IPS-18a (cell line): ENCODE results near the gene NEMP2.
"Not testable (repeated sequence)": the region's sequence is repeated elsewhere in the genome, so short reads cannot be mapped to it uniquely, and the experiment has no call there.

Source experiments
- H3K27ac ChIP-seq: one replicate; pipeline ENCODE4 v1.5.1; 2013; ENCODE audit warnings: low read length
- H3K27me3 ChIP-seq: one replicate; pipeline ENCODE4 v1.6.1; 2013; ENCODE audit warnings: mild to moderate bottlenecking, low read length; ENCODE audit not compliant: control insufficient read depth, insufficient read depth
- H3K36me3 ChIP-seq: one replicate; pipeline ENCODE4 v1.6.1; 2013; ENCODE audit warnings: low read depth, low read length; ENCODE audit not compliant: control insufficient read depth
- H3K4me1 ChIP-seq: one replicate; pipeline ENCODE4 v1.6.1; 2013; ENCODE audit warnings: low read depth, low read length; ENCODE audit not compliant: control insufficient read depth
- H3K4me3 ChIP-seq: one replicate; pipeline ENCODE4 v1.5.1; 2013; ENCODE audit warnings: low read length
- H3K9ac ChIP-seq: one replicate; pipeline ENCODE4 v1.6.1; 2013; ENCODE audit warnings: mild to moderate bottlenecking, low read length, moderate library complexity
- H3K9me3 ChIP-seq: one replicate; pipeline ENCODE4 v1.6.1; 2013; ENCODE audit warnings: low read depth, low read length; ENCODE audit not compliant: control insufficient read depth

NEMP2 gene

DNA sequence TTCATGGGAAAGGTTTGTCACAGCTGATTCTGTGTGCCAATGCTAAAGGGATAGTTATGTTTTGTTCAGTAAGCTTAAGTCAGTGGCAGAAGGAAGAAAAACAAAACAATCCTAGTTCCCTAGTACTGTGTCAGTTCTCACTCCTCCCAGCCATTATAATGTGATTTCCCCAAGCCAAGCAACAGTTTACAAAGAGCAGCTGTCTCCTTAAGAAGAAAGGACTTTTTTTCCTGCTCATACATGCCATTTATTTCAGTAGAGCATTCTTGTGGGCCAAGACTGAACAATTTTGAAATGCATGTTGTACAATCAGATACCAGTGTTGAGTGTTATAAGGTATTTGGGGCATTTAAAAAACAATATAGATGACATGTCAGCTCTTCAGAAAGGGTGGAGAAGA lies 52.1 kb downstream of the NEMP2 start:
- H3K4me3 ChIP-seq, result no peak overlapping the region
- no peak overlapping the region for H3K27ac ChIP-seq
- no peaks in the 10 kb centered on the region for H3K9me3 ChIP-seq
- no peaks in the 10 kb centered on the region for H3K36me3 ChIP-seq
- H3K4me1 ChIP-seq, result no peaks in the 10 kb centered on the region
- no peak overlapping the region for H3K9ac ChIP-seq
- H3K27me3 ChIP-seq, result no peaks in the 10 kb centered on the region

DNA sequence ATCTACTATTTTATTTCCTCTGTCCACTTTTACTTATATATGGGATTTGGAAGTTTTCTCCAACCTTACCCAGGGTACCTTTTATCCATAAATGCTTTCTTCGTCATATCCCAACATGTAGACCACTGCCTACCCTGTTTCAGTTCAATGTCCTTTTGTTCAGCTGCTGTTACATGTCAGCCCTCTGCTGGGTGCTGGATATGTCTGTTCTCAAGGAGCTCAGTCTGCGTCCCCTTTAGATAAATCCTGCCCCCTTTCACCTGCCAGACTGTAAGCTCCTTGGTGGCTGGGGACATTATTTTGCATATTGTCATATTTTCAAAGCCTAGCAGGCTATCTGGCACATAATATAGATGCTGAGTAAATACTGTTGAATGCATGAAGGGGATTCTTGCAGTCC lies 53.2 kb downstream of the NEMP2 start:
- Histone ChIP-seq H3K9ac (no peak overlapping the region), H3K4me3 (no peak overlapping the region), H3K27me3 (no peaks in the 10 kb centered on the region), H3K9me3 (no peaks in the 10 kb centered on the region), H3K36me3 (no peaks in the 10 kb centered on the region), H3K27ac (no peak overlapping the region), H3K4me1 (no peaks in the 10 kb centered on the region)

DNA sequence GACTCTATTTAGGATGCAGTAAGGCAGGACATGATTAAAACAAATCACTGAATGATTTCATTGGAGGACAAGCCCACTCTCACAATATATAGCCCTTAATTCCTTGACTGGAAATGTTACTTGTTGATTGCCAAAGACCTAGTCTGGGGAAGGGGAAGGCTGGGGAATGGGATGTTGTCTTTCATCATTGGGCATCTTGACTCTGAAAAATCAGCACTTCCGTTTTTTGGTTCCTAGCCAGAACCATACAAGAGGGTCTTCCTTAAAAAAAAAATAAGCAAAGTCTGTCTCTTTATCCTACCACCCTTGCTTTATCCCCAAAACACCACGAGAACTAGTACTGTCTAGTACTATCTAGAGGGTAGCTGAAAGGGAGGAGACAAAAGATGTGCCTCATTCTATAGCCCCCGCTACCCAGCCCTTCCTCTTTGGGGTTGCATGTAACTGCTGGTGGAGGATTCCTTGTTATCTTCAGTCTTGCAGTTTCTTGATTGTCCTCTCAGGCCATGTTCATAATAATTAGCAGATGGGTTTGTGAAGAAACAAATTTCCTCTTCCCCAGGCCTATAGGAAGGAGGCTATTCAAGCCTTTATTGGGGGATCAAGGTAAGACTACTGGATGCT lies 55.8 kb downstream of the NEMP2 start:
- H3K9me3 ChIP-seq, result no peaks in the 10 kb centered on the region
- H3K9ac ChIP-seq, result no peak overlapping the region
- H3K27me3 ChIP-seq, result no peaks in the 10 kb centered on the region
- H3K4me1 ChIP-seq, result no peaks in the 10 kb centered on the region
- H3K4me3 ChIP-seq, result no peak overlapping the region
- no peaks in the 10 kb centered on the region for H3K36me3 ChIP-seq
- no peak overlapping the region for H3K27ac ChIP-seq

DNA sequence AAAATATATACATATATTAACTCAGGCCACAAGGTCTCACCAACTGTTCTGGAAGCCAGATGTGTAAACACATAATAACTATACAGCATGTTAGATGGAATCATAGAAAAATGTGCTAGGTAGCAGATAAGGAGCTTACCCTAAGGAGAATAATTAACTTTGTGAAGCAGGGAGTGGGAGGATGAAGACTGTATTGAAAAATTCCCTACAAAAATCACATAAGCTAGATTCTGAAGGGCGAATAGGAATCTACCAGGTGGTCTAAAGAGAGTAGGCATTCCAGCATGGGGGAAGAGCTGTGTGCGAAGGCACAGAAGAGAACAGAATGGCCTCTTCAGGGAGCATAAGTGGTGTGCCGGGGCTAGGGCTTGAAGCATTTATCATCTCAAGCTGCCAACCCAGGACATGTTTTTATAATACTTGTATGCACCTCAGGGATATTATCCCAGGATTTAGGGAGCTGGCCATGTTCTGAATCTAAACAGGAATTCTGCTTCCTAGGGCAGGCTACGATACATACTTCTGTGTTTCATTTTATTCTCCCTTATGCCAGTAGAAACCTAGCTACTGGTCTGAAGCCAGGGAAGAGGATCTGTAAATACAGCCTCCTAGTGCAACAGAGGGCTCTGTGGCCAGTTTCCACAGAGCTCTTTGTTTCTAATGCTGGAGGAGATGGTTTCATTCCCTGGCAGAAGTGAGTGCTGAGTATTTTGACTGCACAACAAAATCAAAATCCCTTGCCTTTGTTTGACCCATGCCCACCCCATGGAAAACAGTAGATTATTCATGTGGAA lies 56.7 kb downstream of the NEMP2 start:
- Histone ChIP-seq H3K9ac (no peak overlapping the region), H3K4me3 (no peak overlapping the region), H3K27me3 (no peaks in the 10 kb centered on the region), H3K36me3 (no peaks in the 10 kb centered on the region), H3K9me3 (no peaks in the 10 kb centered on the region), H3K27ac (no peak overlapping the region), H3K4me1 (no peaks in the 10 kb centered on the region)

DNA sequence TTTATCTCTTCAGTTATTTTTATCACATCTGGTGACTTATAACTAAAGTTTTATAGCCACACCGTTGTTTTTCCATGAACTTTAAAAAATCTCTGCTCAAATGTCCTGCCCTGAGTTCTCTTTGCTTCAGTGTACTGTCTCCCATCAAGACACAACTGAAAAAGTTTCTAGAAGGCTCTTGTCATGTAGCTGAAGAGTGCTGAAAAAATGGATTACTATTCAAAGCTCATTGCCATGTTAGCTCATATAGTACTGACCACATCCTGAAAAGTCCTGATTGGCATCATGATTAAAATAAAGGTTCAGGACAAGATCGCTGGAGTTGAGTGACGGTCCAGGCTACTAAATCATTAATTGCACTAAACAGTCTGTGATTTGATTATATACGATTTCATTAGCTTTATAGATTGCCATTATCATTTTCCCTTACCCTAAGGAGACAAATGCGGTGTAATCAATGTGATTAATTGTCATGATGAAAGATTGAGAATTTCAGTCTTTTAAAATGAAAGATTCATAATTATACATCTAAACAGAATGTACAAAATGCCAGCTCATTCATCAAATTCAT lies 64.2 kb downstream of the NEMP2 start:
- H3K36me3 ChIP-seq, result no peaks in the 10 kb centered on the region
- no peak overlapping the region for H3K27ac ChIP-seq
- no peaks in the 10 kb centered on the region for H3K4me1 ChIP-seq
- no peak overlapping the region for H3K4me3 ChIP-seq
- no peaks in the 10 kb centered on the region for H3K9me3 ChIP-seq
- no peak overlapping the region for H3K9ac ChIP-seq
- H3K27me3 ChIP-seq, result no peaks in the 10 kb centered on the region

DNA sequence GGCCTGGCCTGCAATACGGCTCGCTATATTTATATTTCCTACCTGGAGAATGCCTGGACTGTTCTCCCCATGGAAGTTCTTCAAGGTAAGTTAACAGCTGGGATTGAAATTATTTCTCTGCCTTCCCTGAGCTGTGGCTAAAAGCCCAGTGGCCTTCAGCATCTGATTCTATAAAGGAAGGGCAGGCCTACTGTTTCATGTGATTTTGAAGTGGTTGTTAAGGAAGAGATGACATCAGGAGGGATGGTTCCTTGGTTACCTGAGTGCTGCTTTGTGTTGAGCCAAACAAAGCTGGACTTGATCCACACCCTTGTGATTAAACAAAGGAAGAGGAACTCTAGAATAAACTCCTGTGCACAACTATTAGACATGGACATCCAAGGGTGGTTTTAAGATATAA lies 64.8 kb downstream of the NEMP2 start:
- H3K4me1 ChIP-seq, result no peaks in the 10 kb centered on the region
- no peaks in the 10 kb centered on the region for H3K9me3 ChIP-seq
- no peak overlapping the region for H3K9ac ChIP-seq
- H3K27me3 ChIP-seq, result no peaks in the 10 kb centered on the region
- no peak overlapping the region for H3K4me3 ChIP-seq
- H3K27ac ChIP-seq, result no peak overlapping the region
- no peaks in the 10 kb centered on the region for H3K36me3 ChIP-seq

DNA sequence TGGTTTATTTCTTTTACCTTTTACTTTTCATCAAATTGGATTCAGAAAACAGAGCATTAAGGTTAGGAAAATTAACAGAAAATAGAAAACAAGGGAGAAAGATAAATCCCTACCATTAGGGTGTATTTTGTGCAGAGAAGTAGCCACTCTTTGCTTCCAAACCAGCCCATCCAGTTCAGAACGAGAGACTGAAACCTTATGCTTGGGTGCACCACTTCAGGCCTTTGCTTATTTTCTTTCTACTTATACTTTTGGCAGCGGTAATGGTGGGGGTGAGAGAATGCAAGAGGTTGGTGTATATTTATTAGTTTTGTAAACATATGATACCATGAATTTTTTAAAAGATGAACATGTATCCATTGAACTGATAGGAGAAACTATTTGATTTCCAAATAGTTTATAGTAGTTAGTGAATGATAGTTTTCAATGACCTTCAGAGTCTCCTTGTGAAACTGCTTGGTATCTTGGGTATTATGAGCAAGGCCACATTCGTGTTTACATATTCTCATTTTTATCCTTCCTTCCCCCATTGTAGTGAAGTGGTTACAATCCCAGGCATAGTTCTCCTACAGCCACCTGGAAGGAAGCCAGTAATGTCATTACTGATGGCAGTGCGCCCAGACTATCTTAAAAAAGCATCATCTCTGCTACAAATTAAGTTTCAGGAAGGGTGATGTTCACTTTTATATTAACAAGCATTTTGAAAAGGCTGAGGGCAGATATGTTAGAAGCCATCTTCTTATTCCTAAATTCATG lies 65.5 kb downstream of the NEMP2 start:
- Histone ChIP-seq H3K27ac (no peak overlapping the region), H3K9ac (no peak overlapping the region), H3K9me3 (no peaks in the 10 kb centered on the region), H3K27me3 (no peaks in the 10 kb centered on the region), H3K36me3 (no peaks in the 10 kb centered on the region), H3K4me1 (no peaks in the 10 kb centered on the region), H3K4me3 (no peak overlapping the region)

DNA sequence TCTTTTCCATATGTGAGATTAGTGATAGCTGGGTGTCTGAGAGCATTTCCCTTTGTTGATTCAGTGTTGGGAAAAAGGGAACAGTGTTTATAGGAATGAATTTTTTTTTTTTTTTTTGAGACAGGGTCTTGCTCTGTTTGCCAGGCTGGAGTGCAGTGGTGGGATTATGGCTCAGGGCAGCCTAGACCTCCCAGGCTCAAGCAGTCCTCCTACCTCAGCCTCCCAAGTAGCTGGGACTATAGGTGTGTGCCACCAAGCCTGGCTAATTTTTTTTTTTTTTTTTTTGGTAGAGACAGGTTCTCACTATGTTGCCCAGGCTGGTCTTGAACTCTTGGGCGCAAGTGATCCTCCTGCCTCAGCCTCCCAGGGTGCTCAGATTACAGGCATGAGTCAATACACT lies 66.2 kb downstream of the NEMP2 start:
- not testable (repeated sequence) for H3K36me3 ChIP-seq, H3K27me3 ChIP-seq, H3K9ac ChIP-seq, H3K4me3 ChIP-seq, H3K4me1 ChIP-seq, H3K27ac ChIP-seq, H3K9me3 ChIP-seq

DNA sequence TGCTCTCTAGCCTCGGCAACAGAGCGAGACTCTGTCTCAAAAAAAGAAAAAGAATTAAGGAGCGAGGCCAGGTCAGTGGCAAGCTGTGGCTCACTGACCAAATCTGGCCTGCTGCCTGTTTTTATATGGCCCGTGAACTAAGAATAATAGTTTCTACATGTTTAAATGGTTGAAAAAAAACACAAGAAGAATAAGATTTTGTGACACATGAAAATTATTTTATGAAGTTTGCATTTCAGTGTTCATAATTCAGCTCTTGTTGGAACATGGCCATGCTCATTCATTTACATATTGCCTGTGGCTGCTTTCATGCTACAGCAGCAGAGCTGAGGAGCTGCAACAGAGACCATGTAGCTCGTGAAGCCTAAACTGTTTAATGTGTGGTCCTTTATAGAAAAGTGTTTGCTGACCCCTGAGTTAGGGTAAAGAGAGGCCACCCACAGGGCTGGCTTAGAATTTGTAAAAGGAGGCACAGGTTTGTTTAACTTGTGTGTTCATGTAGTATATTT lies 66.9 kb downstream of the NEMP2 start:
- Histone ChIP-seq H3K4me3 (no peak overlapping the region), H3K27me3 (no peaks in the 10 kb centered on the region), H3K36me3 (no peaks in the 10 kb centered on the region), H3K9ac (no peak overlapping the region), H3K9me3 (no peaks in the 10 kb centered on the region), H3K27ac (no peak overlapping the region), H3K4me1 (no peaks in the 10 kb centered on the region)

DNA sequence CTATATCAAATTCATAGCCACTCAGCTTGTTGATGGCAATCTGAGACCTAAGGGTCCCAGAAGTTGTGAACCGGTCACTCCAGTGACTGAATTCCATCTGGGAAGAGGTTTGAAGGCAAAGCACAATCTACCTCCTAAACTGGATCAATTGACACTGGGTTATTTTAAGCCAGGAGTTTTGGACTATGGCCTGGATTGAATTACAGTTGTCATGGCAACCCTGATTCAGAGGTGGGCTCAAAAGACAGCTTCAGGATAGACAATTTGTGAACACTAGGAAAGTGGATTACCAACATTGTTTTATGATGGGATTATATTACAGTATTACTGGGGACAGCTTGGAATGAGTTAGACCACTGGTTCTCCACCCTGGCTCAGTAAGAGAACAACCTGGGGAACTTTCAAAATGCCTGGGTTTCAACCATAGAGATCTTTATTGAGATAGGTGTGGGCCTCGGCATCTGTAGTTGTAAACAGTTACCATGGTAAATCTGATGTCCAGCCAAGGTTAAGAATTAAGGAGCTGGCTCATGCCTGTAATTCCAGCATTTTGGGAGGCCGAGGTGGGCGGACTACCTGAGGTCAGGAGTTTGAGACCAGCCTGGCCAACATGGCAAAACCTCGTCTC lies 67.6 kb downstream of the NEMP2 start:
- Histone ChIP-seq H3K4me3 (no peak overlapping the region), H3K36me3 (no peaks in the 10 kb centered on the region), H3K27ac (no peak overlapping the region), H3K27me3 (no peaks in the 10 kb centered on the region), H3K9ac (no peak overlapping the region), H3K9me3 (no peaks in the 10 kb centered on the region), H3K4me1 (no peaks in the 10 kb centered on the region)

DNA sequence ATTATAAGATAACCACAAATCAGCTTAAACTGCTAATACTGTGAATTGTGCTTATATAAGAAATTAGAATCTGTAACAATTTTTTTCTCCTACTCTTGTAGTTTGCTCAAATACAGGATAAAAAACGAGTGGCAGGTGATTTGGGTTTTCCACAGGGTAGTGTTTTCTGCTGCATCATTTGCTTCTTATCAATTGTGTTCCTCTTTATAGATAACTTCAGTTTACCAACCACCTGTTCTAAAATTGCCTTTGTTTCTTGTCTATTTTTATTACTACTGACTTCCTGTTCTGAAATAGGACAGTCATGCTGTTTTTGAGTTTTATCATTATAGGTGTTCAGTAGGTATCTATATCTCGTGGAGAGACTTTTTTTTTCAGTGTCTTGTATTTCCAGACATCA lies 69.5 kb downstream of the NEMP2 start:
- no peaks in the 10 kb centered on the region for H3K4me1 ChIP-seq

More for the DNA sequence above, 69.5 kb downstream of the NEMP2 start:
- Histone ChIP-seq H3K27ac (no peak overlapping the region), H3K9me3 (no peaks in the 10 kb centered on the region), H3K4me3 (no peak overlapping the region), H3K27me3 (no peaks in the 10 kb centered on the region), H3K36me3 (no peaks in the 10 kb centered on the region), H3K9ac (no peak overlapping the region)
